ENCODE data around the gene CD63.
A peak's percentile ranks its signal among the peaks of the same experiment; 100 is the strongest.

- no peak for TF ChIP-seq SMC3 (IDR thresholded peaks at IDR 0.05; ENCODE audit: low read depth, low read length)
- TF ChIP-seq, protein P1, sequence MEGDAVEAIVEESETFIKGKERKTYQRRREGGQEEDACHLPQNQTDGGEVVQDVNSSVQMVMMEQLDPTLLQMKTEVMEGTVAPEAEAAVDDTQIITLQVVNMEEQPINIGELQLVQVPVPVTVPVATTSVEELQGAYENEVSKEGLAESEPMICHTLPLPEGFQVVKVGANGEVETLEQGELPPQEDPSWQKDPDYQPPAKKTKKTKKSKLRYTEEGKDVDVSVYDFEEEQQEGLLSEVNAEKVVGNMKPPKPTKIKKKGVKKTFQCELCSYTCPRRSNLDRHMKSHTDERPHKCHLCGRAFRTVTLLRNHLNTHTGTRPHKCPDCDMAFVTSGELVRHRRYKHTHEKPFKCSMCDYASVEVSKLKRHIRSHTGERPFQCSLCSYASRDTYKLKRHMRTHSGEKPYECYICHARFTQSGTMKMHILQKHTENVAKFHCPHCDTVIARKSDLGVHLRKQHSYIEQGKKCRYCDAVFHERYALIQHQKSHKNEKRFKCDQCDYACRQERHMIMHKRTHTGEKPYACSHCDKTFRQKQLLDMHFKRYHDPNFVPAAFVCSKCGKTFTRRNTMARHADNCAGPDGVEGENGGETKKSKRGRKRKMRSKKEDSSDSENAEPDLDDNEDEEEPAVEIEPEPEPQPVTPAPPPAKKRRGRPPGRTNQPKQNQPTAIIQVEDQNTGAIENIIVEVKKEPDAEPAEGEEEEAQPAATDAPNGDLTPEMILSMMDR (conservative IDR thresholded peaks at IDR 0.05; ENCODE audit: low read depth, low read length) = no peak
- TF ChIP-seq RFX5 (IDR thresholded peaks at IDR 0.05; ENCODE audit: low read depth, low read length) = 0 out of 2 replicates have a peak, but pooled peaks have one; percentile 8
- TF ChIP-seq POLR2A (IDR thresholded peaks at IDR 0.05; ENCODE audit: low read depth, low read length) = peak; percentile 92
- TF ChIP-seq USF2 (IDR thresholded peaks at IDR 0.05; ENCODE audit: low read depth, low read length) = peak; percentile 97
- peak; percentile 93 for TF ChIP-seq MAZ (IDR thresholded peaks at IDR 0.05; ENCODE audit: borderline replicate concordance, low read depth, low read length)
- TF ChIP-seq CEBPB (IDR thresholded peaks at IDR 0.05; ENCODE audit: low read depth, low read length) = no peak; the same call in 1 of the 2 replicates
- no peak for TF ChIP-seq RAD21 (IDR thresholded peaks at IDR 0.05; ENCODE audit: low read length)
- peak; percentile 30 for TF ChIP-seq RCOR1 (IDR thresholded peaks at IDR 0.05; ENCODE audit: insufficient replicate concordance, low read length)
Measured at GRCh38 chr12:55728939-55729818, at the start of gene CD63.
